Stimulated activated CD8-positive, alpha-beta memory T cell treated with anti-CD3 and anti-CD28 coated beads, Interleukin-12 subunit alpha, Interleukin-12 subunit beta, amount 100 ng/mL, for 1 hour (primary cell): ENCODE measurements around the gene POLR3C.
"Not testable (repeated sequence)": the region's sequence is repeated elsewhere in the genome, so short reads cannot be mapped to it uniquely, and the experiment has no call there.

ENCODE experiments used
- DNase-seq: peaks from one replicate; pipeline ENCODE4 v3.0.0-alpha.2; 2020; ENCODE audit warnings: low read depth

The POLR3C gene

DNA sequence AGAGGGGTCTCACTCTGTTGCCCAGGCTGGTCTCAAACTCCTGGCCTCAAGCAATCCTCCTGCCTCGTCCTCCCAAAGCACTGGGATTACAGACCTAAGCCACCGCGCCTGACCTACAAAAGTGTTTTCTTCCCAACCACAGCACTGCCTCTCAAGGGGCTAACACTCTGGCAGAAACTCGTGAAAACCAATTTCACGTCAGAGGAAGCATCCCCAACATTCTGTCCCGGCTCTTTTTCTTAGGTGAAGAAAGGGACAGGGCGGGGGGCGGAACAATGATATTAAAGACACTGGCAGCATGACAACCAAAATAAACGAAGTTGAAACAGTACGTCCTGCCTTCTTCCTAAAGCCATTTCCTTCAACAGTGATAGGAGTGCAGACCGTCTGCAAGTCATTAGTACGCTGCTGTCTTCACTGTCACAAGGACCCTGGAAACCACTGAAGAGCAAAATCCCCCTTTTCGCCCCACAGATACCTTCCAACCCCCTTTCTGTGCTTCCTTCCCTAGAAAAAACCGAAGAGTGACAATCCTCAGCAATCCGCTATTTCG is 1.1 kb upstream of the POLR3C start:
- not testable (repeated sequence) for DNase-seq

GRCh38 chr1:145824499-145824842 is 471 bp downstream of the POLR3C start:
- DNase-seq = no peak

DNA sequence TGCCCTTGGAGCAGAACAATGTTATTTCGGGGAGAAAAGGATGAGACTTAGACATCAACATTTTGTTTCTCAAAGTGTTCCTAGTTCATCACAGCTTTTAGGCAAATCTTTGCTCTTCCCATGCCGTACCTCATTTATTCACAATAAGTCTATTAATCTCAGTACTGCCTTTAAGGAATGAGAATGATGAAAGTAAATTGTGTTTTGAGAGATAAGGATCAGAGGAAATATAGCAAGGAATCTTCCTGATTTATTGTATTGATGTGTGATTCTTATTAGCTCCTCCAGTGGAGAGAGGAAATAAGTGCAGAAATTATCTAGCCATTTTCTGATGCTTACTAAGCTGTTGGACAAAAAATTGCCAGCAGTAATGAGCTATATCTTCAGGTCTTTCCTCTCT is 2.0 kb downstream of the POLR3C start:
- no peak for DNase-seq

DNA sequence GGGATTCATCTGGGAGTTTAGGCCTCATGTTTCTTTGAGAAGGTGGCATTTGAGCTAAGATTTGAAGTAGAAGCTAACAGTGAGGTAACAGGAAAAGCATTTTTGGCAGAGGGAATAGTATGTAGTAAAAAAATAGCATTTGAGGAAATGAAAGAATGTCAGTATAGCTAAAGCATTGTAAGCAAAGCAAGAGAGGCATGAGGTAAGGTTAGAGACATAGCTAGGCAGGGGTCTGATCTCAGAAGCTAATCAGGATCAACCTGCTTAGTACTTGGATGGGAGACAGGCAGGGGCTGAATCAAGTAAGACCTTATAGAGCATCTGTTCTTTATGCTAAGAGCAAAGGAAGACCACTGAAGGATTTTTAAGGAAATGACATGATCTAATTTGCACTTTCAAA is 4.0 kb downstream of the POLR3C start:
- no peak for DNase-seq

DNA sequence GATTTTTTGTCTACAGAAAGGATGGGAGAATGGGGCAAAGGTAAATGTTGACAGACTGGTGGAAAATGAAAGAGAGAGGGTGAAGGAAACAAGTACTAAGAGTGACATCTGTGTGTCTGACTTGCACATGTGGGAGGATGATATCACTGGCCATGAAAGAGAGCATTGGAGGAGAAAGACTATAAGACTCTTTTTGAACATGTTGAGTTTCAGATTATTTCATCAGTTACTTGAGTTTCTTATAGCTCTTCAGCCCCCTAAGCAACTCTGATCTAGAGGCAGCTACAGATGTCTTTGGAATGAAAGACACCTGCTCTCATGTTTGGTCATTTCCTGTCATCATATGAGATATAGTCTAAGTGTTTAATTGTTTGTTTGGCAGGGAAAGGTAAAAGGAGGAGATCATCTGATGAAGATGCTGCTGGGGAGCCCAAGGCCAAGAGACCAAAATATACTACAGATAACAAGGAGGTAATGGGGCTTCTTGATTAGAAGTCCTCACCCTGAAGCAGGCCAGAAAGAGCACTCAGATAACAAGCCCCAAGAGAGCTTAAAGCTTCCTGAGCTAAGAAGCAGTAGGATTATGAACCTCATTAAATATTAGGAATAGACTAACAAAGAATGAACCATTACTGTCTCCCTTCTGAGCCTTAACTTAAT is 4.5 kb downstream of the POLR3C start:
- no peak for DNase-seq

DNA sequence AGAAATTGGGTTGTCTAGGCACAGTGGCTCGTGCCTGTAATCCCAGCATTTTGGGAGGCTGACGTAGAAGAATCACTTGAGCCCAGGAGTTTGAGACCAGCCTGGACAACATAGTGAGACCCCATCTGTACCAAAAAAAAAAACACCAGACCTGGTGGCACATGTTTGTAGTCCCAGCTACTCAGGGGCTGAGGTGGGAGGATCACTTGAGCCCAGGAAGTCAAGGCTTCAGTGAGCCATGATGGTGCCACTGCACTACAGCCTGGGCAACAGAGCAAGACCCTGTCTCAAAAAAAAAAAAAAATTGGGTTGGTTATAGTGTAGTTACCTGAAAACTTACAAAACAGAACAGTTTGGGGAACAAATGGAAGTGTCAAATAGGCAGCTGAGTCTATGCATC is 6.8 kb downstream of the POLR3C start:
- DNase-seq = not testable (repeated sequence)

GRCh38 chr1:145837656-145838055 is 13.7 kb downstream of the POLR3C start:
- DNase-seq = no peak

DNA sequence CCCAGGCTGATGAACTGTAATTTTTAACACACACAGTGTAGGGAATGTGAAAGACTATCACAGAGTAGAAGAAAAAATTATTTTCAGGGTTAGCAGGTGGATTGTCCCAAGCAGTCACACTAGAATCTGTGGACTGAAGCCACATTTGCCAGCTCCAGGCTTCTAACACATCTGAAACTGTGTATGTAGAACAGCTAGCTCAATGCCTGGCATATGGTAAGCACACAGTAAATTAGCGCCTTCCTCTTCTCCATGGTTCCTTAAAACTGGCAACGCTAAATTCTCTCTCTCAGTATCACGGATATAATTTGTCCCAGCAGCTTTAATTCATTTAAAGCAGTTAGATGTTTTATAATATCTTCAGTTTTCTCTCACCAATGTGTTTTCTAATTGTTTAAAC is 19.0 kb downstream of the POLR3C start:
- DNase-seq = no peak

DNA sequence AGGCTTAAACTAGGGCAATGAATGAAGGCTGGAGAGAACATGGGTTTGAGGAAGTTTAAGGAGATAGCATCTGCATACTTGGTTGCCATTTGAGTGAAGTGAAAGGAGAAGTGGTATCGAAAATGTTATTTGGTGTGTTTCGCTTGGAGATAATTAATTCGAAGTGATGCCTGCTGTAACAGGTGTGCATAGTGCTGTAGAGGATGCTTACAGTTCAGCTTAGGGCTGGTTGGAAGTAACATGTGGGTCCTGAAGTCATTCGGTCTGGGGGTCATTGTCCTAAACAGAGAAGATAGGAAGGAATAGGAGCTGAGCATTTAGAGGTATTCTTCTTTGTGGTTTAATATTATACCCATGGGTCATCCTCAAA is 21.1 kb downstream of the POLR3C start:
- DNase-seq = no peak

GRCh38 chr1:145845514-145846161 is 21.6 kb downstream of the POLR3C start, which contains the start of gene NUDT17:
Gene NUDT17 (plus strand): TSS chr1:145845630. CDS start chr1:145845641, 11 bp downstream.
- peak; percentile 69 for DNase-seq

GRCh38 chr1:145846201-145846612 is 22.2 kb downstream of the POLR3C start:
- DNase-seq = no peak

- no peak for DNase-seq
Observed at GRCh38 chr1:145847827-145848226, 23.8 kb downstream of the POLR3C start.

GRCh38 chr1:145849356-145850160 is 25.6 kb downstream of the POLR3C start:
- no peak for DNase-seq

- no peak for DNase-seq
Observed at GRCh38 chr1:145855426-145855948, 31.5 kb downstream of the POLR3C start.

DNA sequence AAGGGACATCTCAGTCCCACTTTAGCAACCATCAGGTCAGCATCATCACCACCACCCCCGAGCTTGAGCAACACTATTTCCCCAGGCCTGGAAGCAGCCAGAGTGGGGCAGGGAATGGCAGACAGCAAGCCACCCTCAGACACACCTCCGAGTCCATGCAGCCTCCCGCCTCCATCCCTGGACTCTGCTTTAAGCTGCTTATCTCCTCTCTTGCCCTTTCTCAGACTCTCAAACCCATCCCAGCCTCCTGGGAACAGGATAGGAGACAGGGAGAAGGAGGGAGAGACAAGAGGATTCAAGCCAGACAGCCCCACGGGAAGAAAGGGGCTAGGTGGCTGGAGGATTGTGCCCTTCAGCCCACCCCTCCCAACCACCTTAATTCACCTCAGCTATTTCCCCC is 33.2 kb downstream of the POLR3C start:
- DNase-seq = no peak

DNA sequence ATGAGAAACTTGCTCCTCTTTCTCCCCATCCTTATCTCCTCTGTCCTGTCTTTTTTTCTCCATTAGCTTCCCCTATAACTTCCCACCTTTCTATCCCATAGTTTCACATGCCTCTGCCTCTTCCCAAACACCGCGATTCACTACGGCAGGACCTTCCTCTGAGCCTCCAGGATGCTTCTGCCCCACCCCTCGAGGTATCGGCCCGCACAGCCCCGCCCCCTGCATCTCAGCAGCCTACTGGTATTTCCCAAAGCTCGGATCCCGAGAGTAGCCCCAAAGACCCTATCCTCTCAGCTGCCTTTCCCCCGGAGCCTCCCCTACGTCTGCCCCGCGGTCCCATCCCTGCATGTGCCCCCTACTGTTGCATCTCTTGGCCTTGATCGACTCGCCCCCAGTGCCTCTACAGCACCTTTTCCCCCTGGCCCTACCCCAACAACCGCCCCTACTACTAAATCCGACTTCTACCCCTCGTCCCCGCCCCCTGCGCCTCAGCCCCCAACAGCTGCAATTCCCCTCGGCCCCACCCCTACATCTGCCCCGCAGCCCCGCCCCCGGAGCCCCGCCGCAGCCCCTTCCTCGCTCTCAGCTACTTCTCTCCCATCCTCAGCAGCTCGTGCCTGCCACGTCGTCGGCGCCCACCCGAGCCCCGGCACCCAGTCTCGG is 34.4 kb downstream of the POLR3C start:
- peak; percentile 36 for DNase-seq

DNA sequence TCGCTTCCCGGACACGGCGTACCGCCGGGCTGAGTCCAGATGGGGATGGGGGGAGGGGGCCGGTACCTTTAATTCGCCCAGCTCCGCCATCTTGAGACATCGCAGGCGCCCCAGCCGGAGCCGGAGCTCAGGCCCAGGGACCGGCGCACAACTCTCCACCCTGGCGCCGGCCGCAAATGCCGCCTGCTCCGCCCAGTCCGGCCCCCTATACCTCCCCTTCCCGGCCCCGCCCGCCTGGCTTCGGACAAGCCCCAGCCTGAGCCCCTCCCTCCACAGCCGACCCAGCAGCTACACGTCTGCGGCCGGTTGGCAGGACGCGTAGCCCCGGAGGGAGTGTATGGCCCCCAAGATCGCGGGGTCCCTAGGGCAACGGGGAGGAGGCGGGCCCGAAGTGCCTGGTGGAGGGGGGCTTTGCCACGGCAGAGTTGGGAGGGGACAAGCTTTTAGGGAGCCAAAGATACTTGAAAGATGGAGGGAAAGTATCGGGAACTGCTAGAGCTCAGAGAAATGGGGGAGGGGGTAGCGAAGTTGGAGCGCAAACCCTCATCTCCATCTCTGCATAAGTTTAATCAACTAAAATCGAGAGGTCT is 35.0 kb downstream of the POLR3C start, which contains the start of gene PIAS3:
PIAS3 (minus strand) TSS at position 181 of the 590 bp plus-strand sequence; CDS start at position 90, 91 bp downstream.
- peak; percentile 68 for DNase-seq

- peak; percentile 68 for DNase-seq
Observed at GRCh38 chr1:145859491-145860023, 35.6 kb downstream of the POLR3C start.

DNA sequence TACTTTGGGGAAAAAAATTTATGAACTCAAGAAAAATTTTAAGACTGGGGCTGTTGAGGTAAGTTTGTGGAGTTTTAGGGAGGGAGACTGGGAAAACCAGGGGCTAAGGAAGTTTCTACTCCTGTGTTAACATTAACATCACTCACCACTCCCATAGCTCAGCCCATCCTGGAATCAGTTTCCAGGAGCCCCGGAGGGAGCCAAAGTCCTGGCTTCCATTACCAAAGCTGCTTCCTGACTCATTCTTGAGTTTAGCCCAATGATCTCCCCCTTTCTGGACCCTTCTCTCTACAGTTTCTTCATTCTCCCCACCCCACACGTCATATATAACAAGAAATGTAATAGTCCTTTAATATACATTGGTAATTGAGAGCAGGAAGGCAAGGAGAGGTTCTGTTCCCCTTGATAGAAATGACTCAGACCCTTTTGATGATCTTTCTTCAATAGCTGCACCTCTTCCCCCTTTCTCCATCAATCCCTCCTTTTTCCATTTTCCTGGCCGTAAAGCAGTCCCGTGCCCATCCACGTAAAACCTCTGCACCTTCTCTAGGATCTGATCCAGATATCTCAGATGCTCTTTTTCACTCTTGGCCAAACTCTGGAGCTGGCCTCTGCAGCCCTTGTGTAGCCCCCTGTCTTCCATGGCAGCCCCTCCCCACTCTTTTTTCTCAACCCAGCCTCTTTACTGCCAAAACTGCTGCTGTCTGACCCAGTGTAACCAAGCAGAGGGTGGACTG is 39.5 kb downstream of the POLR3C start:
- no peak for DNase-seq

- DNase-seq = no peak
Observed at GRCh38 chr1:145868232-145868631, 44.2 kb downstream of the POLR3C start.
